Tibial nerve (tissue), 3 donors: Measurements from ENCODE around the gene PIK3C2A.

Experiments used
- POLR2A ChIP-seq, 2 donors: fragments of 450-650 bp; IDR thresholded peaks; one replicate each; pipeline ENCODE4 v1.6.1; 2017; ENCODE audit warnings: antibody characterized with exemption in 2 of 2, mild to moderate bottlenecking in 2 of 2, moderate library complexity in 2 of 2
- TF ChIP-seq, protein P1 (sequence below), 5 experiments: fragments of 200-600 bp in 3 of 5; fragments of 450-650 bp in 2 of 5; sonication (generic) in 3 of 5; IDR thresholded peaks; one replicate each; pipeline ENCODE4 v1.5.1; 2016 to 2019; ENCODE audit warnings: antibody characterized with exemption in 5 of 5, mild to moderate bottlenecking in 3 of 5, moderate library complexity in 2 of 5

DNA sequence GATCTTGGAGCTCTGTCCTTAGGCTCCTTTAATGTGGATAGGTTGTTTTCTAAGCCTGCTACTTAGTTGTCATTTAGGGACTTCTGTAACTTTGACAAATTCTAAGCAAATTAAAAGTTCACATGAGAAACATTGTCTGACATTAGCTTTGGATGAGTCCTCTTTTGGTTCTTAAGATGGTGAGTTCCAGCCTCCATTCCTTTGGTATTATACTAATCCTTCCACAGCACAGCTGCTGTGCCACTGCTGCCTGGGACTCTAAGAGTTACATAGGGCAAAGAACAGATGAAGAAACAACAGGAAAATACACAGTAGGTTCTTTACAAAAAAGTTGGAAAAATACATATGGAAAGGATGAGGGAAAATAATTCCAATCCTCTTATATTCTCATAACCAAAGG lies 25.3 kb upstream of the PIK3C2A start:
- no peak for TF ChIP-seq POLR2A (IDR thresholded peaks at IDR 0.05)
- TF ChIP-seq, protein P1, sequence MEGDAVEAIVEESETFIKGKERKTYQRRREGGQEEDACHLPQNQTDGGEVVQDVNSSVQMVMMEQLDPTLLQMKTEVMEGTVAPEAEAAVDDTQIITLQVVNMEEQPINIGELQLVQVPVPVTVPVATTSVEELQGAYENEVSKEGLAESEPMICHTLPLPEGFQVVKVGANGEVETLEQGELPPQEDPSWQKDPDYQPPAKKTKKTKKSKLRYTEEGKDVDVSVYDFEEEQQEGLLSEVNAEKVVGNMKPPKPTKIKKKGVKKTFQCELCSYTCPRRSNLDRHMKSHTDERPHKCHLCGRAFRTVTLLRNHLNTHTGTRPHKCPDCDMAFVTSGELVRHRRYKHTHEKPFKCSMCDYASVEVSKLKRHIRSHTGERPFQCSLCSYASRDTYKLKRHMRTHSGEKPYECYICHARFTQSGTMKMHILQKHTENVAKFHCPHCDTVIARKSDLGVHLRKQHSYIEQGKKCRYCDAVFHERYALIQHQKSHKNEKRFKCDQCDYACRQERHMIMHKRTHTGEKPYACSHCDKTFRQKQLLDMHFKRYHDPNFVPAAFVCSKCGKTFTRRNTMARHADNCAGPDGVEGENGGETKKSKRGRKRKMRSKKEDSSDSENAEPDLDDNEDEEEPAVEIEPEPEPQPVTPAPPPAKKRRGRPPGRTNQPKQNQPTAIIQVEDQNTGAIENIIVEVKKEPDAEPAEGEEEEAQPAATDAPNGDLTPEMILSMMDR (IDR thresholded peaks at IDR 0.05), result no peak
